ENCODE measurements around the gene MEMO1.

DNA sequence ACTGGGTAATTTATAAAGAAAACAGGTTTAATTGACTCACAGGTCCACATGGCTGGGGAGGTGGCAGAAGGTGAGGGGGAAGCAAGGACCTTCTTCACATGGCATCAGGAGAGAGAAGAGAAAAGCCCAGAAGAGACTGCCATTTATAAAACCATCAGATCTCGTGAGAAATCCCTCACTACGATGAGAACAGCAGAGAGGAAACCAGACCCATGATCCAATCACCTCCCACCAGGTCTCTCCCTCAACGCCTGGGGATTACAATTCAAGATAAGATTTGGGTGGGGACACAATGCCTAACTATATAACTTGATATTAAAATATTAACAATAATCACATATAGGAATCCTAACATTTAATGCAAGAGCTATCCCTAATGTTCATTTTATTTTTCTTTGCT is 31.8 kb downstream of the MEMO1 start:
- TF ChIP-seq, protein P1, sequence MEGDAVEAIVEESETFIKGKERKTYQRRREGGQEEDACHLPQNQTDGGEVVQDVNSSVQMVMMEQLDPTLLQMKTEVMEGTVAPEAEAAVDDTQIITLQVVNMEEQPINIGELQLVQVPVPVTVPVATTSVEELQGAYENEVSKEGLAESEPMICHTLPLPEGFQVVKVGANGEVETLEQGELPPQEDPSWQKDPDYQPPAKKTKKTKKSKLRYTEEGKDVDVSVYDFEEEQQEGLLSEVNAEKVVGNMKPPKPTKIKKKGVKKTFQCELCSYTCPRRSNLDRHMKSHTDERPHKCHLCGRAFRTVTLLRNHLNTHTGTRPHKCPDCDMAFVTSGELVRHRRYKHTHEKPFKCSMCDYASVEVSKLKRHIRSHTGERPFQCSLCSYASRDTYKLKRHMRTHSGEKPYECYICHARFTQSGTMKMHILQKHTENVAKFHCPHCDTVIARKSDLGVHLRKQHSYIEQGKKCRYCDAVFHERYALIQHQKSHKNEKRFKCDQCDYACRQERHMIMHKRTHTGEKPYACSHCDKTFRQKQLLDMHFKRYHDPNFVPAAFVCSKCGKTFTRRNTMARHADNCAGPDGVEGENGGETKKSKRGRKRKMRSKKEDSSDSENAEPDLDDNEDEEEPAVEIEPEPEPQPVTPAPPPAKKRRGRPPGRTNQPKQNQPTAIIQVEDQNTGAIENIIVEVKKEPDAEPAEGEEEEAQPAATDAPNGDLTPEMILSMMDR (conservative IDR thresholded peaks at IDR 0.05; ENCODE audit: low read depth, low read length), result no peak
- TF ChIP-seq EZH2phosphoT487 (IDR thresholded peaks at IDR 0.05; ENCODE audit: borderline replicate concordance, low read length), result no peak

Data from PC-3 (cell line).